SK-N-SH treated with all-trans-retinoic acid at 6 μM for 48 hours (cell line): Measurements from ENCODE around the gene ERLIN1.

ENCODE experiments used
- ARNTL ChIP-seq: fragments of 450-650 bp; formaldehyde crosslinking; IDR thresholded peaks from 2 replicates; pipeline ENCODE4 v1.5.0; 2020; ENCODE audit warnings: low read depth, mild to moderate bottlenecking, moderate library complexity, borderline replicate concordance
- ISL1 ChIP-seq: fragments of 250-450 bp; sonication (Bioruptor Pico); IDR thresholded peaks from 2 replicates; pipeline ENCODE4 v2.1.2; 2022; ENCODE audit warnings: mild to moderate bottlenecking, moderate library complexity
- PPARA ChIP-seq: fragments of 250-450 bp; sonication (Bioruptor Pico); IDR thresholded peaks from 2 replicates; pipeline ENCODE4 v1.5.0; 2020; ENCODE audit warnings: mild to moderate bottlenecking, borderline replicate concordance
- RARB ChIP-seq: fragments of 250-450 bp; sonication (Bioruptor Pico); IDR thresholded peaks from 2 replicates; pipeline ENCODE4 v1.8.0; 2021; ENCODE audit warnings: mild to moderate bottlenecking, moderate library complexity
- TOX ChIP-seq: fragments of 250-450 bp; sonication (Bioruptor Pico); IDR thresholded peaks from 2 replicates; pipeline ENCODE4 v1.8.0; 2021; ENCODE audit warnings: mild to moderate bottlenecking, moderate library complexity, borderline replicate concordance
- ZFP3 ChIP-seq: fragments of 250-450 bp; sonication (Bioruptor Pico); IDR thresholded peaks from 2 replicates; pipeline ENCODE4 v1.5.0; 2020; ENCODE audit warnings: mild to moderate bottlenecking, moderate library complexity
- ZFP30 ChIP-seq: fragments of 450-650 bp; formaldehyde crosslinking; IDR thresholded peaks from 2 replicates; pipeline ENCODE4 v1.5.0; 2022; ENCODE audit warnings: mild to moderate bottlenecking, moderate library complexity
- ZNF565 ChIP-seq: fragments of 450-650 bp; formaldehyde crosslinking; conservative IDR thresholded peaks from 2 replicates; pipeline ENCODE4 v1.5.0; 2020; ENCODE audit warnings: low read depth, mild to moderate bottlenecking, moderate library complexity
- ZNF70 ChIP-seq: fragments of 450-650 bp; formaldehyde crosslinking; IDR thresholded peaks from 2 replicates; pipeline ENCODE4 v1.5.0; 2020; ENCODE audit warnings: mild to moderate bottlenecking, moderate library complexity
- ZNF8 ChIP-seq: fragments of 450-650 bp; formaldehyde crosslinking; IDR thresholded peaks from 2 replicates; pipeline ENCODE4 v1.5.0; 2020; ENCODE audit warnings: mild to moderate bottlenecking, moderate library complexity
- TF ChIP-seq, protein P1 (sequence below): fragments of 250-450 bp; sonication (Bioruptor Pico); IDR thresholded peaks from 2 replicates; pipeline ENCODE4 v1.5.1; 2021; ENCODE audit warnings: mild to moderate bottlenecking, moderate library complexity
- TF ChIP-seq, protein P2 (sequence below): fragments of 250-450 bp; sonication (Bioruptor Pico); IDR thresholded peaks from 2 replicates; pipeline ENCODE4 v1.8.0; 2020; ENCODE audit warnings: mild to moderate bottlenecking, moderate library complexity, borderline replicate concordance

DNA sequence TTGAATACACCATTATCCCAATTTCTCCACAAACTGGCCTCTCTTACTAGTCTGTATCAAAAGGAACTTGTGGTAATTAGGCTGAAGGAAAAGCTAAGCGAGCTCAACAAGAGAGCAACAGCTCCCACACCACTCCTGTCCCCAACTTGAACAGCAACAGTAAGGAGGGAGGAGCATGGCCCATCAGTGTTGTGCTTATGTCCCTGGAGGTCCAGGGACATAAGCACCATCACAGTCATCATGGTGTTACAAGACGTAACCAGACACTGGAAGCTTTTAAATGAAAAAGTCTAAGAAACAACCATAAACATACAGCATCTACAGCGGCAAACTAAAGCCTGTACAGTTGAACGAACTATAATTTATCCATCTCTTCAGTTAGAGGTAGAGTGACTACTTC lies 989 bp downstream of the ERLIN1 start:
- TF ChIP-seq ZNF565 (CRISPR knock-in tag): no peak
- TF ChIP-seq TOX: no peak
- TF ChIP-seq ARNTL: no peak
- TF ChIP-seq PPARA (CRISPR knock-in tag): no peak
- no peak for TF ChIP-seq ZNF70 (CRISPR knock-in tag)
- TF ChIP-seq ZNF8 (CRISPR knock-in tag): no peak
- TF ChIP-seq ZFP30 (CRISPR knock-in tag): no peak
- TF ChIP-seq RARB (CRISPR knock-in tag): no peak
- TF ChIP-seq, protein P1, sequence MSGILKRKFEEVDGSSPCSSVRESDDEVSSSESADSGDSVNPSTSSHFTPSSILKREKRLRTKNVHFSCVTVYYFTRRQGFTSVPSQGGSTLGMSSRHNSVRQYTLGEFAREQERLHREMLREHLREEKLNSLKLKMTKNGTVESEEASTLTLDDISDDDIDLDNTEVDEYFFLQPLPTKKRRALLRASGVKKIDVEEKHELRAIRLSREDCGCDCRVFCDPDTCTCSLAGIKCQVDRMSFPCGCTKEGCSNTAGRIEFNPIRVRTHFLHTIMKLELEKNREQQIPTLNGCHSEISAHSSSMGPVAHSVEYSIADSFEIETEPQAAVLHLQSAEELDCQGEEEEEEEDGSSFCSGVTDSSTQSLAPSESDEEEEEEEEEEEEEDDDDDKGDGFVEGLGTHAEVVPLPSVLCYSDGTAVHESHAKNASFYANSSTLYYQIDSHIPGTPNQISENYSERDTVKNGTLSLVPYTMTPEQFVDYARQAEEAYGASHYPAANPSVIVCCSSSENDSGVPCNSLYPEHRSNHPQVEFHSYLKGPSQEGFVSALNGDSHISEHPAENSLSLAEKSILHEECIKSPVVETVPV (CRISPR knock-in tag): no peak
- TF ChIP-seq ZFP3: no peak
- TF ChIP-seq ISL1: no peak
- TF ChIP-seq, protein P2, sequence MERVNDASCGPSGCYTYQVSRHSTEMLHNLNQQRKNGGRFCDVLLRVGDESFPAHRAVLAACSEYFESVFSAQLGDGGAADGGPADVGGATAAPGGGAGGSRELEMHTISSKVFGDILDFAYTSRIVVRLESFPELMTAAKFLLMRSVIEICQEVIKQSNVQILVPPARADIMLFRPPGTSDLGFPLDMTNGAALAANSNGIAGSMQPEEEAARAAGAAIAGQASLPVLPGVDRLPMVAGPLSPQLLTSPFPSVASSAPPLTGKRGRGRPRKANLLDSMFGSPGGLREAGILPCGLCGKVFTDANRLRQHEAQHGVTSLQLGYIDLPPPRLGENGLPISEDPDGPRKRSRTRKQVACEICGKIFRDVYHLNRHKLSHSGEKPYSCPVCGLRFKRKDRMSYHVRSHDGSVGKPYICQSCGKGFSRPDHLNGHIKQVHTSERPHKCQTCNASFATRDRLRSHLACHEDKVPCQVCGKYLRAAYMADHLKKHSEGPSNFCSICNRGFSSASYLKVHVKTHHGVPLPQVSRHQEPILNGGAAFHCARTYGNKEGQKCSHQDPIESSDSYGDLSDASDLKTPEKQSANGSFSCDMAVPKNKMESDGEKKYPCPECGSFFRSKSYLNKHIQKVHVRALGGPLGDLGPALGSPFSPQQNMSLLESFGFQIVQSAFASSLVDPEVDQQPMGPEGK (CRISPR knock-in tag): no peak
